H9 (cell line): ENCODE results near the gene ZNF521. TPM values are rescaled to one million over a fixed set of nuclear protein-coding genes. Genes with fewer than 3 reads are reported as not detected.

Experiments
- DNase-seq: peaks from one replicate; pipeline ENCODE4 v3.0.0-alpha.2; 2017
- H2AFZ ChIP-seq: one replicate; pipeline ENCODE4 v1.6.1; 2013; ENCODE audit warnings: mild to moderate bottlenecking, low read length, control low read depth, moderate library complexity
- H2AK5ac ChIP-seq: 2 replicates; pipeline ENCODE4 v1.6.1; 2013; ENCODE audit warnings: low read length, control low read depth, mixed read lengths; ENCODE audit not compliant: insufficient read length
- H2BK120ac ChIP-seq: one replicate; pipeline ENCODE4 v1.6.1; 2013; ENCODE audit warnings: low read depth, mild to moderate bottlenecking, low read length, control low read depth, inconsistent platforms; ENCODE audit not compliant: poor library complexity, severe bottlenecking
- H2BK12ac ChIP-seq: 2 replicates; pipeline ENCODE4 v1.6.1; 2013; ENCODE audit warnings: low read length, control low read depth, mixed read lengths, low read depth; ENCODE audit not compliant: insufficient read length
- H2BK15ac ChIP-seq: 2 replicates; pipeline ENCODE4 v1.6.1; 2013; ENCODE audit warnings: low read depth, low read length, control low read depth
- H2BK20ac ChIP-seq: one replicate; pipeline ENCODE4 v1.6.1; 2013; ENCODE audit warnings: low read depth, mild to moderate bottlenecking, low read length, control low read depth, inconsistent platforms; ENCODE audit not compliant: poor library complexity, severe bottlenecking
- H2BK5ac ChIP-seq: 2 replicates; pipeline ENCODE4 v1.6.1; 2013; ENCODE audit warnings: low read length, control low read depth, mixed read lengths; ENCODE audit not compliant: insufficient read length
- H3K14ac ChIP-seq: 2 replicates; pipeline ENCODE4 v1.6.1; 2013; ENCODE audit warnings: low read length, control low read depth; ENCODE audit not compliant: insufficient read depth
- H3K18ac ChIP-seq: 2 replicates; pipeline ENCODE4 v1.6.1; 2013; ENCODE audit warnings: low read depth, mild to moderate bottlenecking, mixed read lengths, low read length, control low read depth; ENCODE audit not compliant: insufficient read length
- H3K23ac ChIP-seq: 2 replicates; pipeline ENCODE4 v1.6.1; 2013; ENCODE audit warnings: low read length, control low read depth, mixed read lengths, low read depth; ENCODE audit not compliant: insufficient read length
- H3K23me2 ChIP-seq: 2 replicates; pipeline ENCODE4 v1.6.1; 2013; ENCODE audit warnings: low read depth, mild to moderate bottlenecking, mixed read lengths, low read length, control low read depth; ENCODE audit not compliant: insufficient read length, poor library complexity, severe bottlenecking
- H3K27ac ChIP-seq: 2 replicates; pipeline ENCODE4 v1.5.1; 2013; ENCODE audit warnings: low read length, control low read depth, mixed read lengths, low read depth; ENCODE audit not compliant: insufficient read length
- H3K27me3 ChIP-seq: 2 replicates; pipeline ENCODE4 v1.6.1; 2013; ENCODE audit warnings: low read length, control low read depth, inconsistent platforms; ENCODE audit not compliant: insufficient read depth
- H3K4ac ChIP-seq: 2 replicates; pipeline ENCODE4 v1.6.1; 2013; ENCODE audit warnings: low read depth, mild to moderate bottlenecking, control low read depth, inconsistent platforms, low read length, moderate library complexity
- H3K4me1 ChIP-seq: 2 replicates; pipeline ENCODE4 v1.6.1; 2013; ENCODE audit warnings: low read length, control low read depth, inconsistent platforms; ENCODE audit not compliant: insufficient read depth
- H3K4me2 ChIP-seq: 2 replicates; pipeline ENCODE4 v1.6.1; 2013; ENCODE audit warnings: low read length, control low read depth, mixed read lengths; ENCODE audit not compliant: insufficient read length, insufficient read depth
- H3K56ac ChIP-seq: 2 replicates; pipeline ENCODE4 v1.6.1; 2013; ENCODE audit warnings: low read depth, mild to moderate bottlenecking, mixed read lengths, low read length, control low read depth; ENCODE audit not compliant: insufficient read length
- H3K79me1 ChIP-seq: 2 replicates; pipeline ENCODE4 v1.6.1; 2013; ENCODE audit warnings: low read depth, mild to moderate bottlenecking, moderate library complexity, low read length, control low read depth, inconsistent platforms; ENCODE audit not compliant: insufficient read depth, poor library complexity, severe bottlenecking
- H3K79me2 ChIP-seq: 2 replicates; pipeline ENCODE4 v1.6.1; 2013; ENCODE audit warnings: low read length, control low read depth, inconsistent platforms; ENCODE audit not compliant: insufficient read depth
- H3K9ac ChIP-seq: 2 replicates; pipeline ENCODE4 v1.6.1; 2013; ENCODE audit warnings: low read length, control low read depth, mixed read lengths; ENCODE audit not compliant: insufficient read length; ENCODE audit errors: extremely low read depth
- H3K9me3 ChIP-seq: one replicate; pipeline ENCODE4 v1.6.1; 2013; ENCODE audit warnings: low read depth, low read length, inconsistent platforms; ENCODE audit not compliant: control insufficient read depth
- H3T11ph ChIP-seq: one replicate; pipeline ENCODE4 v1.6.1; 2013; ENCODE audit warnings: mild to moderate bottlenecking, low read length, control low read depth, inconsistent platforms
- H4K20me1 ChIP-seq: one replicate; pipeline ENCODE4 v1.6.1; 2013; ENCODE audit not compliant: control insufficient read depth, insufficient read length, insufficient read depth
- H4K5ac ChIP-seq: 2 replicates; pipeline ENCODE4 v1.6.1; 2013; ENCODE audit warnings: low read depth, mild to moderate bottlenecking, mixed read lengths, low read length, control low read depth; ENCODE audit not compliant: insufficient read length
- H4K8ac ChIP-seq: replicated peaks from 2 replicates; pipeline ENCODE4 v1.6.1; 2013; ENCODE audit warnings: low read length, control low read depth, mixed read lengths, low read depth; ENCODE audit not compliant: insufficient read length
- H4K91ac ChIP-seq: 2 replicates; pipeline ENCODE4 v1.6.1; 2013; ENCODE audit warnings: low read depth, mild to moderate bottlenecking, moderate library complexity, mixed read lengths, low read length, control low read depth; ENCODE audit not compliant: insufficient read length
- H3K27ac Mint-ChIP-seq, 3 experiments: 2 replicates in 2 of 3; 3 replicates in 1 of 3; pipeline ENCODE4 v1.8.0; 2020 to 2021; ENCODE audit warnings: mixed read lengths in 3 of 3, mild to moderate bottlenecking in 1 of 3, moderate library complexity in 1 of 3
- H3K27me3 Mint-ChIP-seq: 2 replicates; pipeline ENCODE4 v1.8.0; 2021; ENCODE audit warnings: low read depth, mild to moderate bottlenecking, moderate library complexity, mixed read lengths
- H3K36me3 Mint-ChIP-seq, 3 experiments: 2 replicates in 2 of 3; 3 replicates in 1 of 3; pipeline ENCODE4 v1.8.0; 2020 to 2021; ENCODE audit warnings: low read depth in 3 of 3, mixed read lengths in 3 of 3; ENCODE audit not compliant: insufficient read depth in 1 of 3
- H3K4me1 Mint-ChIP-seq, 2 experiments: 2 replicates each; pipeline ENCODE4 v1.8.0; 2020; ENCODE audit warnings: mixed read lengths in 2 of 2
- H3K4me3 Mint-ChIP-seq, 2 experiments: 2 replicates in 1 of 2; 3 replicates in 1 of 2; pipeline ENCODE4 v1.8.0; 2020 to 2021; ENCODE audit warnings: mild to moderate bottlenecking in 2 of 2, mixed read lengths in 2 of 2, moderate library complexity in 1 of 2
- H3K9me3 Mint-ChIP-seq, 2 experiments: 2 replicates in 1 of 2; 3 replicates in 1 of 2; pipeline ENCODE4 v1.8.0; 2020; ENCODE audit warnings: mild to moderate bottlenecking in 2 of 2, mixed read lengths in 2 of 2, moderate library complexity in 1 of 2
- WGBS: extraction: QIAGEN DNeasy Blood & Tissue Kit; methylation state at CpG from one replicate; pipeline ENCODE4 v1.1.7; 2013; ENCODE audit warnings: missing lambda C conversion rate, low lambda C conversion rate, mixed read lengths; ENCODE audit not compliant: insufficient read length; ENCODE audit errors: extremely low coverage; 5-methylcytosine and 5-hydroxymethylcytosine counted together
- total RNA-seq: library from RNA; stranded (reverse); gene quantifications from 2 replicates; pipeline ENCODE4 v1.2.1, GENCODE V29; 2021
- TF ChIP-seq, protein P1 (sequence below): fragments of 200-600 bp; sonication (generic); conservative IDR thresholded peaks from 3 replicates; pipeline ENCODE4 v1.8.0; 2021; ENCODE audit warnings: antibody characterized with exemption, mild to moderate bottlenecking

ZNF521 gene
- total RNA-seq, 1 experiment from 2014 or later: 3.3 TPM

- no peak overlapping the region for H3K27ac Mint-ChIP-seq
- Histone ChIP-seq H2BK12ac (no peak overlapping the region), H3K79me2 (no peaks in the 10 kb centered on the region), H2AK5ac (no peak overlapping the region), H3K4me1 (no peaks in the 10 kb centered on the region), H3K9ac (no peak overlapping the region), H2BK5ac (no peak overlapping the region), H3K27me3 (no peaks in the 10 kb centered on the region), H3K9me3 (no peaks in the 10 kb centered on the region), H4K5ac (no peak overlapping the region), H2AFZ (no peak overlapping the region), H3K23ac (no peak overlapping the region), H3T11ph (no peak overlapping the region), H3K4me2 (no peak overlapping the region), H3K79me1 (no peaks in the 10 kb centered on the region), H4K20me1 (no peaks in the 10 kb centered on the region), H3K18ac (no peak overlapping the region), H4K8ac (no peak overlapping the region), H3K23me2 (no peaks in the 10 kb centered on the region), H2BK120ac (no peak overlapping the region), H3K4ac (no peak overlapping the region), H2BK15ac (no peak overlapping the region), H3K27ac (no peak overlapping the region), H3K56ac (no peak overlapping the region), H4K91ac (no peak overlapping the region), H3K14ac (no peak overlapping the region), H2BK20ac (no peak overlapping the region)
- H3K9me3 Mint-ChIP-seq: no peaks in the 10 kb centered on the region
- TF ChIP-seq, protein P1, sequence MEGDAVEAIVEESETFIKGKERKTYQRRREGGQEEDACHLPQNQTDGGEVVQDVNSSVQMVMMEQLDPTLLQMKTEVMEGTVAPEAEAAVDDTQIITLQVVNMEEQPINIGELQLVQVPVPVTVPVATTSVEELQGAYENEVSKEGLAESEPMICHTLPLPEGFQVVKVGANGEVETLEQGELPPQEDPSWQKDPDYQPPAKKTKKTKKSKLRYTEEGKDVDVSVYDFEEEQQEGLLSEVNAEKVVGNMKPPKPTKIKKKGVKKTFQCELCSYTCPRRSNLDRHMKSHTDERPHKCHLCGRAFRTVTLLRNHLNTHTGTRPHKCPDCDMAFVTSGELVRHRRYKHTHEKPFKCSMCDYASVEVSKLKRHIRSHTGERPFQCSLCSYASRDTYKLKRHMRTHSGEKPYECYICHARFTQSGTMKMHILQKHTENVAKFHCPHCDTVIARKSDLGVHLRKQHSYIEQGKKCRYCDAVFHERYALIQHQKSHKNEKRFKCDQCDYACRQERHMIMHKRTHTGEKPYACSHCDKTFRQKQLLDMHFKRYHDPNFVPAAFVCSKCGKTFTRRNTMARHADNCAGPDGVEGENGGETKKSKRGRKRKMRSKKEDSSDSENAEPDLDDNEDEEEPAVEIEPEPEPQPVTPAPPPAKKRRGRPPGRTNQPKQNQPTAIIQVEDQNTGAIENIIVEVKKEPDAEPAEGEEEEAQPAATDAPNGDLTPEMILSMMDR: no peak
- peaks cover 0 to 9% (median 4%) of the 10 kb centered on the region in 3 experiments; a peak in 4 of 7 replicates for H3K36me3 Mint-ChIP-seq
- no peaks in the 10 kb centered on the region for H3K27me3 Mint-ChIP-seq
- DNase-seq: no peak
- no peak overlapping the region for H3K4me3 Mint-ChIP-seq
- no CpG with 5 or more reads among the region's 3 CpGs for WGBS
- peaks cover 16 to 24% of the 10 kb centered on the region in 2 experiments for H3K4me1 Mint-ChIP-seq
These were observed 242.5 kb downstream of the ZNF521 start for GRCh38 chr18:25109484-25109883.
